Activated CD8-positive, alpha-beta memory T cell treated with anti-CD3 and anti-CD28 coated beads for 36 hours (primary cell): ENCODE results near the gene IL12RB2. TPM values are rescaled to one million over a fixed set of nuclear protein-coding genes. Genes with fewer than 3 reads are reported as not detected.

Source experiments
- CTCF ChIA-PET: fragments of 350-600 bp; sonication (Branson Sonifier 250); formaldehyde crosslinking; loops from one replicate; lab custom pipeline; 2021; ENCODE audit warnings: antibody characterized with exemption; lab: Charles Lee
- POLR2A ChIA-PET: fragments of 350-600 bp; sonication (Branson Sonifier 250); formaldehyde crosslinking; loops from one replicate; lab custom pipeline; 2021; ENCODE audit warnings: antibody characterized with exemption; lab: Charles Lee
- total RNA-seq, 2 experiments: library from RNA; stranded (reverse); gene quantifications; one replicate each; pipeline ENCODE4 v1.2.3, GENCODE V29; 2021

The IL12RB2 gene
- total RNA-seq, 2 experiments from 2014 or later, result 48.3 to 49.9 TPM

DNA sequence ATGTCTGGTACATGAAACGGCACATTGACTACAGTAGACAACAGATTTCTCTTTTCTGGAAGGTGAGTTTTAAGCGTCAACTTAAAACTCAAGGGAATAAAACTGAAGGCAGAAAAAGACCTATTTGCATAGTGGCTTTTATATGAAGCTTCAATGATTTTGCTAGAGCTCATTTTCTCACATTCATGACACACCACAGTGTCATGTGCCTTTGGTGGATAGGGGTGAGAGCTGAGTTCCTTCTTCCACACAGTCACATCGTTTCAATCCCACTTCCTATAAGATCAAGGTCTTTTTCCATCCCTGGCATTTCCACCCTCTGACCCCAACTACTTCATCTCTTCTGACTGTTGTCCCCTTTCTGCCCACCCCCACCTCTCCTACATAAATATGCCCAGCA is 31.0 kb downstream of the IL12RB2 start:
- ChIA-PET CTCF (interaction anchor here (0.6 kb wide), 1 partner anchor 79 kb away, joined by 4 read pairs; no protein-coding TSS in a partner anchor), POLR2A (no interaction called here)

DNA sequence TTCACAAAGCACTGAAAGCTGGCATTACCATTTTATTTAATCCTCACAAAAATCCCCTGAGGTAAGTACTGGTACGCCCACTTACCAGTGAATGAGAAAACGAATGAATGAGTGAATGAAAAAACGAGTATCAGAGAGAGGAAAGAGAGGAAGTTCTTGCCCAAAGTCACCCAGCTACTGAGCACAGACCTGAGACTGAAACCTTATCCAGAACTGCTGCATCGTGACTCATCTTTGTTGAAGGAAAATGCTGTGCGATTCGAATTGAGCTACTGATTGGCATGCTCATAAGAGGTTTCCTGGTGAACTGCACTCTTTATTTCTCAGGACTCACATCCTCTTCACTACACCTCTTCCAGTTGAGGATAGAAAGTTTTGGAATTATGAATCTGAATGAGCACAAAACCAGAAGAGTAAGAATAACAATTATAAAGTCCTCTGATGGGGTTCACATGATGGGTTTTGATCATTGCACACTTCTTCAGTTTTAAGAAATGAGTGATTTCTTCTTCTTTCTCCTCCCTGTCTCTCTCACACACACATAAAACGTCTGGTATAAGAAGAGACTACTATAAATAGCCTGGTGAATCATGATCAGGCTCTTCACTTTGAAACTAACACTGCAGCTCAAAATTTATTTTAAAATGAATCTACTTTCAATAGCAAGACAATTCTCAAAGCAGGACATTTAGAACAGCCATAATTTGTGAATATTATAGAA is 32.1 kb downstream of the IL12RB2 start:
- ChIA-PET POLR2A (interaction anchor here (0.9 kb wide), 1 partner anchor 144 kb away, joined by 4 read pairs; no protein-coding TSS in a partner anchor), CTCF (interaction anchor here (0.9 kb wide), 1 partner anchor 161 kb away, joined by 3 read pairs; no protein-coding TSS in a partner anchor)

DNA sequence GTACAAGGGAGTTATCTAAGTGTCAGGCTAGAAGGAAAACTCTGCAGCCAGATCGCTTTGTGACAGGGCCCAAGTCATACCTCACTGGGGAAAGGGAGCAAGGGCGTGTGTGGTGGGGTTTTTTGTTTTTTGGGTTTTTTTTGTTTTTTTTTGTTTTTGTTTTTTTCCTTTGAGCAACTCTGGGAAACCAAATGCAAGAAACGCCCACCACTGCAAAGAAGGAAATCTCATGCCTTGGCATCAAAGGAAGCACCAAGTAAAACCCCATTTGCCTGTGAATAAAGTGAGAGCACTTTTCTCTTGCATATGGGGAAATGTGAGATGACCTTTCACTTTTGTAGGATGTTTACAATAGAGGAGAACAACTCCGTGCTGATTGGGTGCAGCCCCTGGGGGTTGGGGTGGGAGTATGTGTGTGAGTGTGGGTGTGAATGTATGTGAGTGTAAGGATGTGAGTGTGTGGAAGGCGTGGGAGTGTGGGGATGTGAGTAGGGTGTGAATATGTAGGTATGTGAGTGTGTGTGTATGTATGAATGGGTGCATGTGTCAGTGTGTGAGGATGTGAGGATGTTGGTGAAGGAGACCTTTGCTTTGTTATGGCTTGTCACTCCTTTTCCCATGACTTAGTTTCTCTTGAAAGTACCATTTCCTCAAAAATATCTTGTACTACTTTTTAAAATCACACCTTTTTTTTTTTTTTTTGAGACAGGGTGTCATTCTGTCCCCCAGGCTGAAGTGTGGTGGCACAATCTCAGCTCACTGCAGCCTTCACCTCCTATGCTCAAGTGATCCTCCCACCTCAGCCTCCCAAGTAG is 34.6 kb downstream of the IL12RB2 start:
- ChIA-PET POLR2A (interaction anchor here (0.6 kb wide), 2 partner anchors 8 to 175 kb away, joined by 3 to 5 read pairs; no protein-coding TSS in a partner anchor), CTCF (no interaction called here)

DNA sequence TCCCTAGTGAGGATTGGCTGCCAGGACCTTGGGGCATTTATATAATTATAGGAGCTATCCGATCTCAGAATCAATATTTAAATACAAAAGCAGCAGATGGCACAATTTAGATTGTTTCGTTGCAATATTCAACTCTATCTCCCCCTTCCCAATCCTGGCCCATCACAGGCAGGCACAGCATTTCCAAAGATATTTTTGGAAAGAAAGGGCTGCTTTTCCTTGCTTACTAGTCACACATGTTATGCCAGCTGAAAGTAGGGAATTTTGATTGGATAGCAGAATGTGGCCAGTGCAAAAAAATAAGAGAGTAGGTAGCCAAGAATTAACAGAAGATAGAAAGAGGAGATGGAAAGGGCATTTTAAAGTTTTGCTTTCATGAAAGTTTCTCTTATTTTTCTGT is 37.9 kb downstream of the IL12RB2 start:
- POLR2A ChIA-PET, result no interaction called here
- CTCF ChIA-PET, result interaction anchor here (0.7 to 1.2 kb wide), 2 partner anchors 11 to 134 kb away, joined by 3 read pairs; no protein-coding TSS in a partner anchor

DNA sequence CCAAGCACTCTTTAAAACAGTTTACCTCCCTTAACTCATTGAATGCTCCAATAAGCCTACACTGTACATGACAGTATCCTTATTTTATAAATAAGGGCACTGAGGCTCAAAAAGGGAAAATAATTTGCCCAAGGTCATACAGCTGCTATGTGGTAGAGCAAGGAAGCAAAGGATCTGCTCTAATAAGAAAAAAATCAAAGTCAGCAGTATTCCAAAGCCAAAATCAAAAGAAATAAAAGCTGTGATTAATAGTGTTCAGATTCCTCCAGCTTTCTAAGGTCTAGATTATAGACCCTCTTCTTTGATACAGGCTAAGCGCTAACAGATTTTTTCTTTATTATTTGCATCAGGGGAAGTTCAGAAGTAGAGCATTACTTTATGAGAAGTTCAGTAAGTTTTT is 39.3 kb downstream of the IL12RB2 start:
- ChIA-PET POLR2A (no interaction called here), CTCF (interaction anchor here (1.5 kb wide), 1 partner anchor 133 kb away, joined by 3 read pairs; no protein-coding TSS in a partner anchor)

DNA sequence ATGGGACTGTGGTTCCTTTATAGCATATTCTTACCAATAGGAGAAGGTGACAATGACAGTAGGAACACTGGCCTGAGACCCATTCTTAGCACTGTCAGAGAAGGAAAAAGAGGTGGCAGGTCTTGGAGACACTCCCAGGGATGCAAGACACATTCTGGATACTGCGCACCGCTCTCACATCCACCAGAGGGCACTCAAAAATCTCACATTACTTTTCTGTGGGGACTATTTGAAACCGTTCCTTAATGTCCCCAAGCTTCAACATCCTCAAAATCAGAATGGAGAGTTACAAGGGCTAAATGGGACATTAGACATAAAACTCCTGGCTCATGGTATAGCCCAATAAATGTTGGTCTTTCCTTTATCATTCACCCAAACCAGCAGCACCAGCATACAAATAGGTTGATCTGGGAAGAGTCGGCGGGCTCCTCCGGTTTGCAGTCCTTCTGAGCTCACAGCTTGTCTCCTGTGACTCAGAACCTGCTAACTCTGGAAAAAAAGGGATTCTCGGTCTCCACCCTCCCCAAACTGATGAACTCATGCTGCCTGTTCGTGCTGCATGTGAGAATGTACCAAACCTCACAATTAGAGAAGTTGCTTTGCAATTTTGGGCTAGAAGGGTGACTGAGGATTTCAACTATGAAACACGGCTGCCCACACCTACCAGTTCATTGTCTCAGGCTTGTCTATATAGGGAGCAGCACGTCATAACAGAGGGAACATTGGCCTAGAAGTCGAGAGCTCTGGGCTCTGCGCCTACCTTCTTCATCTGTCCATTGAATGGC is 40.2 kb downstream of the IL12RB2 start:
- ChIA-PET CTCF (interaction anchor here (0.5 to 0.7 kb wide), 2 partner anchors 31 to 114 kb away, joined by 3 read pairs; no protein-coding TSS in a partner anchor), POLR2A (no interaction called here)

DNA sequence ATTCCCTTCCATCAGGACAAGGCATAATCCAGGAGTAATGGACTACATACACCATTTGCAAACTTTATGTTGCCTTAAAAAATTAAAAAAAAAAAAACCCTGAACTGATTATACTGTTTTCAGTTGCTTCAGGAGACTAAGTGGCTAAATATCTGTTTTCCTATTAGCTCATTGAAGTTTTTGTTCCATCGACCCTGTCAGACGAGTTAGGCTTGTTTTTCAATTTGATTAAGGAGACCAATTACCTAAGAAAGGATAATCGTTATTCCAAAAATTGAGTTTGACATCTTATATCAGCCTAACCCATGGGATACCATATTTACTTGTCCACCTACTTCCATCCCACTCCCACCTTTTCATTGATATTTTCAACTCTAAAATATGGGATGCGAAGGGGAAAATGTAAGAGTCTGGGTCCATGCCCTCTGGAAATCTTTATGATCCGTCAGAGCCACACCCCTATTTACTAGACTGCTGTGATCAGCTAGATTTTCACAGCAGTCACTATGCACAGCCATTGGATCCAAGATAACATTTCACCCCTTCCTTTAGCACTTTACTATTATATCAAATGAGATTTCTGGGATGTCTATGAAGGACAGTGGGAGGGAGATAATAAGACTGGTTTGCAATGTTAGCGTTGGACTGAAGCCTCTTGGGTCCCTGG is 41.0 kb downstream of the IL12RB2 start:
- ChIA-PET CTCF (no interaction called here), POLR2A (no interaction called here)

DNA sequence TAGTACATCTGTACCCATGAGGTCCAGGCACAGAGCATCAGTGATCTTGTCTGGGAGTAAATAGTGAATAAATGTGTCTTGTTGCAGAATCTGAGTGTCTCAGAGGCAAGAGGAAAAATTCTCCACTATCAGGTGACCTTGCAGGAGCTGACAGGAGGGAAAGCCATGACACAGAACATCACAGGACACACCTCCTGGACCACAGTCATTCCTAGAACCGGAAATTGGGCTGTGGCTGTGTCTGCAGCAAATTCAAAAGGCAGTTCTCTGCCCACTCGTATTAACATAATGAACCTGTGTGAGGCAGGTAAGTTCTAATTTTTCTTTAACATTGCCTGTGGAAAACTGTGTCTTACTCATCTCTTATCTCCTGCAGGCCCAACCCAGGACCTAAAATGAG is 43.1 kb downstream of the IL12RB2 start:
- ChIA-PET POLR2A (interaction anchor here (0.6 kb wide), 1 partner anchor 18 kb away, joined by 3 read pairs; no protein-coding TSS in a partner anchor), CTCF (interaction anchor here (0.6 kb wide), 1 partner anchor 170 kb away, joined by 3 read pairs; no protein-coding TSS in a partner anchor)

DNA sequence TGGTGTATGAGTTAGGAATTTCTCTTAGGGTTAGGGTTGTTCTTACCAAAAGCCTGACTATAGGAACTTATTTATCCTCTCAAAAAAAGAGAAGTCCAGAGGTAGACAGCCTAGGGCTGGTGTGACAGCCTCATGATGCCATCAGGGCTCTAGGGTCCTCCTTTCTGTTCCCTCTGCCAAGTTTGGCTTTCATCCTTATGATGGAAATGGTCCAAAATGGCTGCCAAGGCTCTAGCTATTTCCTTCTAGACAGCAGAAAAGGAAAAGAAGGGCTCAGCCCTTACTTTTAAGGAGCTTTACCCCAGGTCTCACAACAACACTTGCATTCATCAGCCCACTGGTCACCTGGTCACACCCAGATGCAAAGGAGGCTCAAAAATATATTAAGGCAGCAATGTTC is 44.5 kb downstream of the IL12RB2 start:
- POLR2A ChIA-PET, result no interaction called here

DNA sequence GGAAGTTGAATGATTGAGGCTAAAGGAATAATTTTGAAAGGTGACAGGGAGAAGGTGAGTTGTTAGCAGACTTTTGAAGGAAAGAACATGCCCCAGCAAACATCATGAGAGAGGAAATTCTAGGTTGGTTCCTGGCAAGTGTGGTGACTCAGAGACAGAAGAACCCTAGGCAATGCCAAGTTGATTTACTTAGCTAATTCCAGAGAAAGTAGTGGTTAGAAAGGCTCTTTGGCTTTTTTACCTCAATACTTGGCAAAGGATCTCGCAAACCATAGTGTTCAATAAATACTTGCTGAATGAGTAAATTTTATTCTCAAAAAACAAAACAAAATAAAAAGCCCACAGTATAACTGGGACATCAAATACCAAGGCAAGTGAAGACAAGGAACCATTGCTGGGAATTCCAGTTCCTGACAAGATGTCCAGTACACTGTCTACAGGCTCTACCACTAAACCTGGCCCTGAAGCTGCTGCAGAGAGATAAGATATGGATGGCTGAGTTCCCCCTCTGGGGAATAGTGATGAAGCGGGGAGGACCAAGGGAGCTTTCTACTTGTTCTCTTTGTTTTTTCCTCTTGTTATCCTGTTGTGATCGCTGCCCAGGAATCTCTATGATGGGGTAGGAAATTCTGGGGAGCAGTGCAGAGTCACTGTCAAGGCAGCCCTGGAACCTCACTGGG is 48.2 kb downstream of the IL12RB2 start:
- POLR2A ChIA-PET, result no interaction called here

More for the DNA sequence above, 44.5 kb downstream of the IL12RB2 start:
- CTCF ChIA-PET, result no interaction called here

DNA sequence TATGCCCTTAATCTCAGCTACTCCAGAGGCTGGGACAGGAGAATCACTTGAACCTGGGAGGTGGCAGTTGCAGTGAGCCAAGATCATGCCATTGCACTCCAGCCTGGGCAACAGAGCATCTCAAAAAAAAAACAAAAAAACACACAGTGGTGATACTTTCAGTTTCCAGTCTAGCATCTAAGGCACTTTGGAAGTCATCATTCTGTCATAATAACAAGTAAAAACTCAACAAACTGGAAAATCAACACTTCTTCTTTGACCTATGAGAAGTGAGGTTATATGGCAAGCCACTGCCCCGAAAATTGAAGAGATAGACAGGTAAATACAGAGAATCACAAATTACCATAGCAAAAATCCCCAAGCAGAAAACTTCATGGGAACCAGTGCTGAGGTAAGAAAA is 51.9 kb downstream of the IL12RB2 start:
- CTCF ChIA-PET, result no interaction called here

More for the DNA sequence above, 48.2 kb downstream of the IL12RB2 start:
- CTCF ChIA-PET, result interaction anchor here (0.7 to 1.4 kb wide), 3 partner anchors 10 to 177 kb away, joined by 3 read pairs; no protein-coding TSS in a partner anchor

DNA sequence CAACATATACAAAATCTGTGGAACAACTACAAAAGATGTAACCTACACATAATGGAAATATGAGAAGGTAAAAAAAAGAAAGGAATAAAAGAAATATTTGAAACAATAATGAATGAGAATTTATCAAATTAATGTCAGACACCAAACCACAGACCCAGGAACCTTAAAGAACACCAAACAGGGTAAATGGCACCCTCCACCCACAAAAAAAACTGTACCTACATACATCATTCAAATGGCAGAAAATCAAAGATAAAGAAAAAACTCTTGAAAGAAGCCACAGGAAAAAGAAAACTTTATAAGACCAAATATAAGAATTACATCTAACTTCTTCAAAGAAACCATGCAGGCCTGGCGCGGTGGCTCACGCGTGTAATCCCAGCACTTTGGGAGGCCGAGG is 54.0 kb downstream of the IL12RB2 start:
- POLR2A ChIA-PET, result no interaction called here
- CTCF ChIA-PET, result no interaction called here

More for the DNA sequence above, 51.9 kb downstream of the IL12RB2 start:
- POLR2A ChIA-PET, result no interaction called here

DNA sequence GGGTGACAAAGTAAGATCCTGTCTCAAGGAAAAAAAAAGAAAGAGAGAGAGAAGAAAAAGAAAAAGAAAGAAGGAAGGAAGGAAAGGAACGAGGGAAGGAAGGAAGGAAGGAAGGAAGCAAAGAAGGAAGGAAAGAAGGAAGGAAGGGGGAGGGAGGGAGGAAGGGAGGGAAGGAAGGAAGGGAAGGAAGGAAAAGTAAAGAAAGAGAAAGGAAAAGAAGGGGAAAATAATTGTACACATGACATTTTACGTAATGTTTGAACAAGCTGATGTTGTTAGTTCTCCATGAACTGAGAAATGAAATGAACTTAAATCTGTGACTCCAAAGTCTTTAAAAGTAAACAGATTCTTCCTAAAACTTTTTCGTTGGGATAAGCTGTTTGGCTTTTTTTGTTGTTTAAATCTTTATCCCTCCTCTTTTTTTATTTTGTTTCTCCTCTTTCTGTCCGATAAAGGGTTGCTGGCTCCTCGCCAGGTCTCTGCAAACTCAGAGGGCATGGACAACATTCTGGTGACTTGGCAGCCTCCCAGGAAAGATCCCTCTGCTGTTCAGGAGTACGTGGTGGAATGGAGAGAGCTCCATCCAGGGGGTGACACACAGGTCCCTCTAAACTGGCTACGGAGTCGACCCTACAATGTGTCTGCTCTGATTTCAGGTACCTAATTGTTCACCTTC is 59.8 kb downstream of the IL12RB2 start:
- ChIA-PET POLR2A (no interaction called here), CTCF (no interaction called here)

DNA sequence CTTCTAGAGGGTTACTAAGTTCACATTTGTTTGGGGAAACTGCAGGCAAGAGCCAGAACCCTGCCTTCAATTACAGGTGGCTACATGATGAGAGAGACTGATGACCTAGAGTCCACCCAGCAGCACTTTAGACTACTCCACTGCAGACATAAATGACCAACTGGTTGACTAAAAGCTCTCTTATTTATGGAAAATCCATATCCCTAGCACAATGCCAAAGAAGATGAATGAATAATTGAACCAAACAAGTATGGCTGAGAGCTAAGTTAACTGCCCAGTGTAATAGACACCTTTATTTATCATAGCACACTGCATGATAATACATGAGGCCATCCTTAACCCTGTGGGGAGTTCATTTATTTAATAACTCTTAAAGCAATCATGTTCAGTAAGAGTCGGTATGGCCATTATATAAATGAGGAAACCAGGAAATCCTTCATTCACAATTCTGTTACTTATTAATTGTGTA is 60.4 kb downstream of the IL12RB2 start:
- ChIA-PET CTCF (no interaction called here), POLR2A (no interaction called here)

DNA sequence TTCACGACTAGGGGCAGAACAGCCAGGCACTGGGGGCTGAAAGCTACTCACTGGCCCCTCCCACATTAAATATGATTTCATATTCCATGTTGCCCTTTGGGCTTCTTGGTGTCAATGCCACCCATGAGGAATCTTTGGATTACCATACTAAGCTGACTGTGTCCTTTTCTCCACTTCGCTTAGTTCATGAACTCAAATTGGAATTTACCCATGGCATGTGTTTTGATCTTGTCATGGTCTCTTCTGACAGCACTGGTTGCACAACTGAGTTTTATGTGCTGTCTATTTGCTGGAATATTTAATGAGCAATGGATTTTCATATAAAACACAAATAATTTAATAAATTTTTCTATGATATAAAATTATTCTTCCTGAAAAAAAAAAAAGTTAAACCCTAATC is 63.4 kb downstream of the IL12RB2 start:
- ChIA-PET POLR2A (no interaction called here), CTCF (no interaction called here)

DNA sequence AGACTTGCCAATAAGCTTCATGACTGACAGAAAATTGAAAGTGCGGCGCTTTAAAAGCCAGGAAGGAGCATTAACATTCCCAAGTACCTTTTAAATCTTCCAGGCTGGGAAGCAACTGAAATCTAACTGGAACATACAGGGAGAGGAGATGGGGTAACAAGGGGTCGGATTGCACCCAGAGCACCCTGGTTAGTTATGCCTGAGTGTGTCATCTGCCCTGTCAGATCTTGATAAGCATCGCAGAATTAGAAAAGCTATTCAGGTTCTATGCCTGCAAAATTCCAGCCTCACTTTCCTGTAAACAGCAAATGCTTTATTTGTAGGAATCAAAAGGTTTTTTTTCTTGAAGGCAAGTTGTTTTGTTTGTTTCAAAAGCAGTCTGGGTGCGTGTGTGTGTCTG is 64.0 kb downstream of the IL12RB2 start:
- CTCF ChIA-PET, result no interaction called here
- POLR2A ChIA-PET, result no interaction called here

DNA sequence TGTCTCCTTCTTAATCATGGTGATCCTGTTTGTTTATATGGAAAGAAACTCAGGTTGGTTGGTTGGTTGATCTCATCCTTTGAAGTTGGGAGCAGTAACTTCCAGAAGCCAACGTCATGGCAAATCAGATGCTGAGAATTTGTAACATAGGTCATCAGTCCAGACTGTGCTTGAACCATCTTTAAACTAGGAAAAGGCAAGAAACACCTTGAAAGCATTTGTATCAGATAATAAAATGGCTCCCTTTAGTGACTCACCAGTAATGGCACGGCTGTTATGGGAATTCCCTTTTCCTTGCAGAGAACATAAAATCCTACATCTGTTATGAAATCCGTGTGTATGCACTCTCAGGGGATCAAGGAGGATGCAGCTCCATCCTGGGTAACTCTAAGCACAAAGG is 64.5 kb downstream of the IL12RB2 start:
- CTCF ChIA-PET, result no interaction called here
- POLR2A ChIA-PET, result no interaction called here
